ENCODE data around the gene RSRC2. TPM values are rescaled to one million over a fixed set of nuclear protein-coding genes. Genes with fewer than 3 reads are reported as not detected.
"Not testable (repeated sequence)": the region's sequence is repeated elsewhere in the genome, so short reads cannot be mapped to it uniquely, and the experiment has no call there.

RSRC2 gene
- total RNA-seq, 1 donor from 2014 or later = 126 TPM

GRCh38 chr12:122474324-122474716, 52.4 kb downstream of the RSRC2 start:
- peaks cover 62% of the 10 kb centered on the region for H3K36me3 Mint-ChIP-seq (ENCODE audit: low read depth)
- DNase-seq (no peak), ATAC-seq (ENCODE audit: low read depth) (no peak)
- ChIA-PET POLR2A (interaction anchor here (1.8 kb wide), 1 partner anchor 75 kb away, joined by 5 read pairs; no protein-coding TSS in a partner anchor), CTCF (interaction anchor here (8.7 kb wide), 1 partner anchor 74 kb away, joined by 272 read pairs; no protein-coding TSS in a partner anchor)
- TF ChIP-seq, protein P1, sequence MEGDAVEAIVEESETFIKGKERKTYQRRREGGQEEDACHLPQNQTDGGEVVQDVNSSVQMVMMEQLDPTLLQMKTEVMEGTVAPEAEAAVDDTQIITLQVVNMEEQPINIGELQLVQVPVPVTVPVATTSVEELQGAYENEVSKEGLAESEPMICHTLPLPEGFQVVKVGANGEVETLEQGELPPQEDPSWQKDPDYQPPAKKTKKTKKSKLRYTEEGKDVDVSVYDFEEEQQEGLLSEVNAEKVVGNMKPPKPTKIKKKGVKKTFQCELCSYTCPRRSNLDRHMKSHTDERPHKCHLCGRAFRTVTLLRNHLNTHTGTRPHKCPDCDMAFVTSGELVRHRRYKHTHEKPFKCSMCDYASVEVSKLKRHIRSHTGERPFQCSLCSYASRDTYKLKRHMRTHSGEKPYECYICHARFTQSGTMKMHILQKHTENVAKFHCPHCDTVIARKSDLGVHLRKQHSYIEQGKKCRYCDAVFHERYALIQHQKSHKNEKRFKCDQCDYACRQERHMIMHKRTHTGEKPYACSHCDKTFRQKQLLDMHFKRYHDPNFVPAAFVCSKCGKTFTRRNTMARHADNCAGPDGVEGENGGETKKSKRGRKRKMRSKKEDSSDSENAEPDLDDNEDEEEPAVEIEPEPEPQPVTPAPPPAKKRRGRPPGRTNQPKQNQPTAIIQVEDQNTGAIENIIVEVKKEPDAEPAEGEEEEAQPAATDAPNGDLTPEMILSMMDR (IDR thresholded peaks at IDR 0.05) = no peak
- intact Hi-C loops (cut with micrococcal nuclease) = no loop called here
- no peak overlapping the region for H3K4me3 Mint-ChIP-seq
- H3K9me3 Mint-ChIP-seq = no peaks in the 10 kb centered on the region
- H3K27me3 Mint-ChIP-seq = no peaks in the 10 kb centered on the region
- peak overlapping the region; percentile 30 for H3K27ac Mint-ChIP-seq
- H3K4me1 Mint-ChIP-seq = peaks cover 13% of the 10 kb centered on the region

- ATAC-seq (ENCODE audit: low read depth) = peak; percentile 31
- H3K4me1 Mint-ChIP-seq = peaks cover 13% of the 10 kb centered on the region
- no peak overlapping the region for H3K27ac Mint-ChIP-seq
- no peaks in the 10 kb centered on the region for H3K27me3 Mint-ChIP-seq
- POLR2A ChIA-PET = interaction anchor here (0.6 to 1.8 kb wide), 2 partner anchors 74 to 103 kb away, joined by 5 to 7 read pairs; no protein-coding TSS in a partner anchor
- no peaks in the 10 kb centered on the region for H3K9me3 Mint-ChIP-seq
- H3K36me3 Mint-ChIP-seq (ENCODE audit: low read depth) = peaks cover 56% of the 10 kb centered on the region
- TF ChIP-seq, protein P1 (IDR thresholded peaks at IDR 0.05) = no peak
- CTCF ChIA-PET = interaction anchor here (8.7 kb wide), 1 partner anchor 74 kb away, joined by 272 read pairs; no protein-coding TSS in a partner anchor
- intact Hi-C loops (cut with micrococcal nuclease) = no loop called here
- no peak overlapping the region for H3K4me3 Mint-ChIP-seq
- no peak for DNase-seq
Observed at GRCh38 chr12:122473543-122474323, 53.0 kb downstream of the RSRC2 start.

GRCh38 chr12:122471324-122472226, 55.2 kb downstream of the RSRC2 start:
- no peak for DNase-seq
- TF ChIP-seq, protein P1 (IDR thresholded peaks at IDR 0.05) = peak; percentile 59
- POLR2A ChIA-PET = interaction anchor here (0.6 to 2.5 kb wide), 6 partner anchors 29 to 72 kb away, joined by 3 to 29 read pairs (median 4); partner anchors contain the start of genes CLIP1 and ZCCHC8
- Mint-ChIP-seq H3K4me3 (no peak overlapping the region), H3K4me1 (peaks cover 13% of the 10 kb centered on the region), H3K36me3 (ENCODE audit: low read depth) (peaks cover 36% of the 10 kb centered on the region), H3K9me3 (no peaks in the 10 kb centered on the region), H3K27me3 (no peaks in the 10 kb centered on the region), H3K27ac (no peak overlapping the region)
- intact Hi-C loops (cut with micrococcal nuclease) = loop anchor here (1.0 kb wide), 3 partner anchors 48 to 135 kb away; no protein-coding TSS in a partner anchor
- CTCF ChIA-PET = interaction anchor here (0.8 to 8.7 kb wide), 21 partner anchors 8 to 175 kb away, joined by 3 to 272 read pairs (median 3); partner anchors contain the start of gene CLIP1
- ATAC-seq (ENCODE audit: low read depth) = peak; percentile 70

GRCh38 chr12:122470576-122470975, 56.2 kb downstream of the RSRC2 start:
- ChIA-PET POLR2A (interaction anchor here (0.6 to 2.5 kb wide), 2 partner anchors 41 to 71 kb away, joined by 3 to 29 read pairs; no protein-coding TSS in a partner anchor), CTCF (interaction anchor here (0.8 to 8.7 kb wide), 7 partner anchors 16 to 135 kb away, joined by 3 to 272 read pairs (median 3); no protein-coding TSS in a partner anchor)
- peaks cover 13% of the 10 kb centered on the region for H3K4me1 Mint-ChIP-seq
- H3K27ac Mint-ChIP-seq; DNase-seq; intact Hi-C loops (cut with micrococcal nuclease); H3K4me3 Mint-ChIP-seq; H3K27me3 Mint-ChIP-seq; H3K9me3 Mint-ChIP-seq; ATAC-seq (ENCODE audit: low read depth): not testable (repeated sequence)
- peaks cover 26% of the 10 kb centered on the region for H3K36me3 Mint-ChIP-seq (ENCODE audit: low read depth)

DNA sequence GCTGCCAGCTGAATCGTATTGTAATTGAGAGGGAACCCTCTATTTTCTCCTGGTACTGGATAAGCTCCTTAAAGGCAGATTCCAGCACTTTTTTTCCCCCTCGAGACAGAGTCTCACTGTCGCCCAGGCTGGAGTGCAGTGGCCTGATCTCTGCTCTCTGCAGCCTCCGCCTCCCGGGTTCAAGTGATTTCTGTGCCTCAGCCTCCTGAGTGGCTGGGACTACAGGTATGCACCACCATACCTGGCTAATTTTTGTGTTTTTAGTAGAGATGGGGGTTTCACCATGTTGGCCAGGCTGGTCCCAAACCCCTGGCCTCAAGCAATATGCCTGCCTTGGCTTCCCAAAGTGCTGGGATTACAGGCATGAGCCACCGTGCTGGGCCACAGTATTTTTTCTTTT, 56.9 kb downstream of the RSRC2 start:
- ATAC-seq (ENCODE audit: low read depth); H3K27ac Mint-ChIP-seq; H3K27me3 Mint-ChIP-seq; DNase-seq; H3K4me3 Mint-ChIP-seq; intact Hi-C loops (cut with micrococcal nuclease); H3K9me3 Mint-ChIP-seq: not testable (repeated sequence)
- ChIA-PET CTCF (interaction anchor here (0.7 to 8.7 kb wide), 2 partner anchors 70 to 104 kb away, joined by 3 to 272 read pairs; no protein-coding TSS in a partner anchor), POLR2A (interaction anchor here (2.5 kb wide), 1 partner anchor 70 kb away, joined by 29 read pairs; no protein-coding TSS in a partner anchor)
- Mint-ChIP-seq H3K36me3 (ENCODE audit: low read depth) (peaks cover 19% of the 10 kb centered on the region), H3K4me1 (peaks cover 13% of the 10 kb centered on the region)

Measured in activated B cell treated with CpG ODN at 0.5 μM for 24 hours (primary cell).